H9 (cell line): ENCODE measurements around the gene SEMA4D. TPM values are rescaled to one million over a fixed set of nuclear protein-coding genes. Genes with fewer than 3 reads are reported as not detected.

ENCODE experiments used
- DNase-seq: peaks from one replicate; pipeline ENCODE4 v3.0.0-alpha.2; 2017
- H2AFZ ChIP-seq: one replicate; pipeline ENCODE4 v1.6.1; 2013; ENCODE audit warnings: mild to moderate bottlenecking, low read length, control low read depth, moderate library complexity
- H2AK5ac ChIP-seq: 2 replicates; pipeline ENCODE4 v1.6.1; 2013; ENCODE audit warnings: low read length, control low read depth, mixed read lengths; ENCODE audit not compliant: insufficient read length
- H2BK120ac ChIP-seq: one replicate; pipeline ENCODE4 v1.6.1; 2013; ENCODE audit warnings: low read depth, mild to moderate bottlenecking, low read length, control low read depth, inconsistent platforms; ENCODE audit not compliant: poor library complexity, severe bottlenecking
- H2BK12ac ChIP-seq: 2 replicates; pipeline ENCODE4 v1.6.1; 2013; ENCODE audit warnings: low read length, control low read depth, mixed read lengths, low read depth; ENCODE audit not compliant: insufficient read length
- H2BK15ac ChIP-seq: 2 replicates; pipeline ENCODE4 v1.6.1; 2013; ENCODE audit warnings: low read depth, low read length, control low read depth
- H2BK20ac ChIP-seq: one replicate; pipeline ENCODE4 v1.6.1; 2013; ENCODE audit warnings: low read depth, mild to moderate bottlenecking, low read length, control low read depth, inconsistent platforms; ENCODE audit not compliant: poor library complexity, severe bottlenecking
- H2BK5ac ChIP-seq: 2 replicates; pipeline ENCODE4 v1.6.1; 2013; ENCODE audit warnings: low read length, control low read depth, mixed read lengths; ENCODE audit not compliant: insufficient read length
- H3K14ac ChIP-seq: 2 replicates; pipeline ENCODE4 v1.6.1; 2013; ENCODE audit warnings: low read length, control low read depth; ENCODE audit not compliant: insufficient read depth
- H3K18ac ChIP-seq: 2 replicates; pipeline ENCODE4 v1.6.1; 2013; ENCODE audit warnings: low read depth, mild to moderate bottlenecking, mixed read lengths, low read length, control low read depth; ENCODE audit not compliant: insufficient read length
- H3K23ac ChIP-seq: 2 replicates; pipeline ENCODE4 v1.6.1; 2013; ENCODE audit warnings: low read length, control low read depth, mixed read lengths, low read depth; ENCODE audit not compliant: insufficient read length
- H3K23me2 ChIP-seq: 2 replicates; pipeline ENCODE4 v1.6.1; 2013; ENCODE audit warnings: low read depth, mild to moderate bottlenecking, mixed read lengths, low read length, control low read depth; ENCODE audit not compliant: insufficient read length, poor library complexity, severe bottlenecking
- H3K27ac ChIP-seq: 2 replicates; pipeline ENCODE4 v1.5.1; 2013; ENCODE audit warnings: low read length, control low read depth, mixed read lengths, low read depth; ENCODE audit not compliant: insufficient read length
- H3K27me3 ChIP-seq: 2 replicates; pipeline ENCODE4 v1.6.1; 2013; ENCODE audit warnings: low read length, control low read depth, inconsistent platforms; ENCODE audit not compliant: insufficient read depth
- H3K4ac ChIP-seq: 2 replicates; pipeline ENCODE4 v1.6.1; 2013; ENCODE audit warnings: low read depth, mild to moderate bottlenecking, control low read depth, inconsistent platforms, low read length, moderate library complexity
- H3K4me1 ChIP-seq: 2 replicates; pipeline ENCODE4 v1.6.1; 2013; ENCODE audit warnings: low read length, control low read depth, inconsistent platforms; ENCODE audit not compliant: insufficient read depth
- H3K4me2 ChIP-seq: 2 replicates; pipeline ENCODE4 v1.6.1; 2013; ENCODE audit warnings: low read length, control low read depth, mixed read lengths; ENCODE audit not compliant: insufficient read length, insufficient read depth
- H3K56ac ChIP-seq: 2 replicates; pipeline ENCODE4 v1.6.1; 2013; ENCODE audit warnings: low read depth, mild to moderate bottlenecking, mixed read lengths, low read length, control low read depth; ENCODE audit not compliant: insufficient read length
- H3K79me1 ChIP-seq: 2 replicates; pipeline ENCODE4 v1.6.1; 2013; ENCODE audit warnings: low read depth, mild to moderate bottlenecking, moderate library complexity, low read length, control low read depth, inconsistent platforms; ENCODE audit not compliant: insufficient read depth, poor library complexity, severe bottlenecking
- H3K79me2 ChIP-seq: 2 replicates; pipeline ENCODE4 v1.6.1; 2013; ENCODE audit warnings: low read length, control low read depth, inconsistent platforms; ENCODE audit not compliant: insufficient read depth
- H3K9ac ChIP-seq: 2 replicates; pipeline ENCODE4 v1.6.1; 2013; ENCODE audit warnings: low read length, control low read depth, mixed read lengths; ENCODE audit not compliant: insufficient read length; ENCODE audit errors: extremely low read depth
- H3K9me3 ChIP-seq: one replicate; pipeline ENCODE4 v1.6.1; 2013; ENCODE audit warnings: low read depth, low read length, inconsistent platforms; ENCODE audit not compliant: control insufficient read depth
- H3T11ph ChIP-seq: one replicate; pipeline ENCODE4 v1.6.1; 2013; ENCODE audit warnings: mild to moderate bottlenecking, low read length, control low read depth, inconsistent platforms
- H4K20me1 ChIP-seq: one replicate; pipeline ENCODE4 v1.6.1; 2013; ENCODE audit not compliant: control insufficient read depth, insufficient read length, insufficient read depth
- H4K5ac ChIP-seq: 2 replicates; pipeline ENCODE4 v1.6.1; 2013; ENCODE audit warnings: low read depth, mild to moderate bottlenecking, mixed read lengths, low read length, control low read depth; ENCODE audit not compliant: insufficient read length
- H4K8ac ChIP-seq: replicated peaks from 2 replicates; pipeline ENCODE4 v1.6.1; 2013; ENCODE audit warnings: low read length, control low read depth, mixed read lengths, low read depth; ENCODE audit not compliant: insufficient read length
- H4K91ac ChIP-seq: 2 replicates; pipeline ENCODE4 v1.6.1; 2013; ENCODE audit warnings: low read depth, mild to moderate bottlenecking, moderate library complexity, mixed read lengths, low read length, control low read depth; ENCODE audit not compliant: insufficient read length
- H3K27ac Mint-ChIP-seq, 3 experiments: 2 replicates in 2 of 3; 3 replicates in 1 of 3; pipeline ENCODE4 v1.8.0; 2020 to 2021; ENCODE audit warnings: mixed read lengths in 3 of 3, mild to moderate bottlenecking in 1 of 3, moderate library complexity in 1 of 3
- H3K27me3 Mint-ChIP-seq: 2 replicates; pipeline ENCODE4 v1.8.0; 2021; ENCODE audit warnings: low read depth, mild to moderate bottlenecking, moderate library complexity, mixed read lengths
- H3K36me3 Mint-ChIP-seq, 3 experiments: 2 replicates in 2 of 3; 3 replicates in 1 of 3; pipeline ENCODE4 v1.8.0; 2020 to 2021; ENCODE audit warnings: low read depth in 3 of 3, mixed read lengths in 3 of 3; ENCODE audit not compliant: insufficient read depth in 1 of 3
- H3K4me1 Mint-ChIP-seq, 2 experiments: 2 replicates each; pipeline ENCODE4 v1.8.0; 2020; ENCODE audit warnings: mixed read lengths in 2 of 2
- H3K4me3 Mint-ChIP-seq, 2 experiments: 2 replicates in 1 of 2; 3 replicates in 1 of 2; pipeline ENCODE4 v1.8.0; 2020 to 2021; ENCODE audit warnings: mild to moderate bottlenecking in 2 of 2, mixed read lengths in 2 of 2, moderate library complexity in 1 of 2
- H3K9me3 Mint-ChIP-seq, 2 experiments: 2 replicates in 1 of 2; 3 replicates in 1 of 2; pipeline ENCODE4 v1.8.0; 2020; ENCODE audit warnings: mild to moderate bottlenecking in 2 of 2, mixed read lengths in 2 of 2, moderate library complexity in 1 of 2
- WGBS: extraction: QIAGEN DNeasy Blood & Tissue Kit; methylation state at CpG from one replicate; pipeline ENCODE4 v1.1.7; 2013; ENCODE audit warnings: missing lambda C conversion rate, low lambda C conversion rate, mixed read lengths; ENCODE audit not compliant: insufficient read length; ENCODE audit errors: extremely low coverage; 5-methylcytosine and 5-hydroxymethylcytosine counted together
- total RNA-seq: library from RNA; stranded (reverse); gene quantifications from 2 replicates; pipeline ENCODE4 v1.2.1, GENCODE V29; 2021
- TF ChIP-seq, protein P1 (sequence below): fragments of 200-600 bp; sonication (generic); conservative IDR thresholded peaks from 3 replicates; pipeline ENCODE4 v1.8.0; 2021; ENCODE audit warnings: antibody characterized with exemption, mild to moderate bottlenecking

The SEMA4D gene
- total RNA-seq, 1 experiment from 2014 or later, result 47.2 TPM

- H3K9ac ChIP-seq, result no peak overlapping the region
- no peak overlapping the region for H4K8ac ChIP-seq
- peaks cover 11% of the 10 kb centered on the region; the same call in 1 of the 2 replicates for H3K4me1 ChIP-seq
- H3K36me3 Mint-ChIP-seq, result peaks cover 0 to 4% (median 3%) of the 10 kb centered on the region in 3 experiments; a peak in 5 of 7 replicates
- H4K20me1 ChIP-seq, result no peaks in the 10 kb centered on the region
- peaks cover 4% of the 10 kb centered on the region for H3K23me2 ChIP-seq
- H3K4me2 ChIP-seq, result no peak overlapping the region
- no peak overlapping the region for H2BK120ac ChIP-seq
- peak overlapping the region; percentile 5 for H3K18ac ChIP-seq
- no peak overlapping the region for H4K5ac ChIP-seq
- peaks cover 6% of the 10 kb centered on the region; the same call in 1 of the 2 replicates for H3K79me2 ChIP-seq
- no peak overlapping the region for H2AFZ ChIP-seq
- H3K14ac ChIP-seq, result no peak overlapping the region
- peak overlapping the region; percentile 89 to 93 (median 90); a peak in 6 of 7 replicates for H3K27ac Mint-ChIP-seq
- H3K27me3 Mint-ChIP-seq, result no peaks in the 10 kb centered on the region
- no peak overlapping the region for H3T11ph ChIP-seq
- no peaks in the 10 kb centered on the region for H3K9me3 ChIP-seq
- no peaks in the 10 kb centered on the region for H3K9me3 Mint-ChIP-seq
- peaks cover 60 to 69% of the 10 kb centered on the region in 2 experiments for H3K4me1 Mint-ChIP-seq
- H2BK20ac ChIP-seq, result no peak overlapping the region
- H4K91ac ChIP-seq, result no peak overlapping the region
- H3K4ac ChIP-seq, result no peak overlapping the region
- no peak overlapping the region for H2AK5ac ChIP-seq
- H3K23ac ChIP-seq, result no peak overlapping the region
- no peak overlapping the region for H3K4me3 Mint-ChIP-seq
- no peak overlapping the region for H2BK12ac ChIP-seq
- no peak overlapping the region for H2BK15ac ChIP-seq
- TF ChIP-seq, protein P1, sequence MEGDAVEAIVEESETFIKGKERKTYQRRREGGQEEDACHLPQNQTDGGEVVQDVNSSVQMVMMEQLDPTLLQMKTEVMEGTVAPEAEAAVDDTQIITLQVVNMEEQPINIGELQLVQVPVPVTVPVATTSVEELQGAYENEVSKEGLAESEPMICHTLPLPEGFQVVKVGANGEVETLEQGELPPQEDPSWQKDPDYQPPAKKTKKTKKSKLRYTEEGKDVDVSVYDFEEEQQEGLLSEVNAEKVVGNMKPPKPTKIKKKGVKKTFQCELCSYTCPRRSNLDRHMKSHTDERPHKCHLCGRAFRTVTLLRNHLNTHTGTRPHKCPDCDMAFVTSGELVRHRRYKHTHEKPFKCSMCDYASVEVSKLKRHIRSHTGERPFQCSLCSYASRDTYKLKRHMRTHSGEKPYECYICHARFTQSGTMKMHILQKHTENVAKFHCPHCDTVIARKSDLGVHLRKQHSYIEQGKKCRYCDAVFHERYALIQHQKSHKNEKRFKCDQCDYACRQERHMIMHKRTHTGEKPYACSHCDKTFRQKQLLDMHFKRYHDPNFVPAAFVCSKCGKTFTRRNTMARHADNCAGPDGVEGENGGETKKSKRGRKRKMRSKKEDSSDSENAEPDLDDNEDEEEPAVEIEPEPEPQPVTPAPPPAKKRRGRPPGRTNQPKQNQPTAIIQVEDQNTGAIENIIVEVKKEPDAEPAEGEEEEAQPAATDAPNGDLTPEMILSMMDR, result no peak
- H3K79me1 ChIP-seq, result no peaks in the 10 kb centered on the region
- no peak overlapping the region for H3K56ac ChIP-seq
- WGBS, result no CpG with 5 or more reads among the region's 7 CpGs
- no peaks in the 10 kb centered on the region for H3K27me3 ChIP-seq
- no peak overlapping the region for H2BK5ac ChIP-seq
- DNase-seq, result no peak
- H3K27ac ChIP-seq, result no peak overlapping the region
These were observed 57.4 kb downstream of the SEMA4D start for GRCh38 chr9:89440548-89440947.
